ENCODE measurements around the gene CA12.
A peak's percentile ranks its signal among the peaks of the same experiment; 100 is the strongest.

CA12 gene

DNA sequence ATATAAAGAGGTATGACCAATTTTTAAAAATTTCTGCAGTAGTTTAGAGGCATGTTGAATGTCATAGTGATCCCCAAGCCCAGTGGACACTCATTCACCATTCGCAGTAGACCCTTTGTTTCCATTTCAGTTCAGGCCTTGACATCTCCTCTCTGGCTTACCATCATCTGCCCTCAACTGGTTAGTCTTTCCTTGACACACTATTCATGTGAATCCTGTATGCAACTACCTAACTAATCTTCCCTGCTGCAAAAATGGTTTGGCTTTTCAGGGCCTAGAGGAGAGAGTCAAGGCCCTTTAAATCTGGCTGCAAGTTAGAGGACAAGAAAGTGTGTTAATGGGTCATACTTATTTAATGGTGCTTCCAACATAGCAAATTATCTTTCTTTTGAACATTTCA, 93.3 kb downstream of the CA12 start:
- in situ Hi-C loops (cut with HindIII; ENCODE audit: low pct_unique_long_range_greater_than_20kb, low sequenced_read_pairs) = no loop called here
- no peak for TF ChIP-seq JUND (IDR thresholded peaks at IDR 0.05; ENCODE audit: low read depth)
- peak in 1 of 2 experiments; percentile 15 for DNase-seq (ENCODE audit: low read depth in 1 of 2, low spot score in 1 of 2)

DNA sequence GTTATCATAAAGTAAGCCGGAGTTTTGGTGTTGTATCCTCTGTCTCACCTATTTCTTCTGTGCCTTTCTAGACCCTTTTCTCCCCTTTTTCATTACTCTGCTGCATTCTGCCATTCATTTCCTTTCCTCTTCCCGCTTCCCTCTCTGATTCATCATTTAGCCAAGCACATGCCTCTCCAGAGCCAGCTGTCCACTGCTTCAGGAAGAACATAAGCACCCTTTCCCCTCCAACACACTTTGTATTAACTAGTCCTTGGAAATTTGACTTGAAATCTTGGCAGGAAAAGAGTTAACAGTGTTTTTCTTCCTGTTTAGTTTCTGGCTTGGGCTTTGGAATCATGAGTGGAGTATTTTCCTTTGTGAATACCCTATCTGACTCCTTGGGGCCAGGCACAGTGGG, 94.5 kb downstream of the CA12 start:
- TF ChIP-seq JUND (IDR thresholded peaks at IDR 0.05; ENCODE audit: low read depth) = no peak
- no peak for DNase-seq (ENCODE audit: low read depth in 1 of 2, low spot score in 1 of 2)
- in situ Hi-C loops (cut with HindIII; ENCODE audit: low pct_unique_long_range_greater_than_20kb, low sequenced_read_pairs) = no loop called here

DNA sequence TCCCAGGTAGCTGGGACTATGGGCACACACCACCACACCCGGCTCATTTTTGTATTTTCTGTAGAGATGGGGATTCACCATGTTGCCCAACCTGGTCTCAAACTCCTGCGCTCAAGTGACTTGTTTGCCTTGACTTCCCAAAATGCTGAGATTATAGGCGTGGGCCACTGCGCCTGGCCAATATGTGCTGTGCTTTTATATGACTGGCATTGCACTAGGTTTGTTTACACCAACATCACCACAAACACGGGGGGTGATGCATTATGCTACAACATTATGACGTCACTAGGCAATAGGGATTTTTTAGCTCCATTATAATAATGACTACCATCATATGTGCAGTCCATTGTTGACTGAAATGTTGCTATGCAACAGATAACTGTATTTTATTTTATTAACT, 97.3 kb downstream of the CA12 start:
- no peak for DNase-seq (ENCODE audit: low read depth in 1 of 2, low spot score in 1 of 2)
- in situ Hi-C loops (cut with HindIII; ENCODE audit: low pct_unique_long_range_greater_than_20kb, low sequenced_read_pairs) = no loop called here
- no peak for TF ChIP-seq JUND (IDR thresholded peaks at IDR 0.05; ENCODE audit: low read depth)

DNA sequence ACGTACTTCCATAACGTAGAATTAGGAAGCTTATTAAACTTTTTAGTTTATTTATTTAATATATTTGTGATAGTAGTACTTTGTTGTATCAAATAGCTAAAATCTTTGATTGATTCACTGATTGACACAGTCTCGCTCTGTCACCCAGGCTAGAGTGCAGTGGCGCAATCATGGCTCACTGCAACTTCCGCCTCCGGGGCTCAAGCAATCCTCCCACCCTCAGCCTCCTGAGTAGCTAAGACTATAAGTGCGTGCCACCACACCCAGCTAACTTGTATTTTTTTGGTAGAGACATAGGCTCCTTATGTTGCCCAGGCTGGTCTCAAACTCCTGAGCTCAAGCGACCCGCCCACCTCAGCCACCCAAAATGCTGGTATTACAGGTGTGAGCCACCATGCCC, 98.5 kb downstream of the CA12 start:
- no peak for TF ChIP-seq JUND (IDR thresholded peaks at IDR 0.05; ENCODE audit: low read depth)
- in situ Hi-C loops (cut with HindIII; ENCODE audit: low pct_unique_long_range_greater_than_20kb, low sequenced_read_pairs) = no loop called here
- DNase-seq (ENCODE audit: low read depth in 1 of 2, low spot score in 1 of 2) = no peak

DNA sequence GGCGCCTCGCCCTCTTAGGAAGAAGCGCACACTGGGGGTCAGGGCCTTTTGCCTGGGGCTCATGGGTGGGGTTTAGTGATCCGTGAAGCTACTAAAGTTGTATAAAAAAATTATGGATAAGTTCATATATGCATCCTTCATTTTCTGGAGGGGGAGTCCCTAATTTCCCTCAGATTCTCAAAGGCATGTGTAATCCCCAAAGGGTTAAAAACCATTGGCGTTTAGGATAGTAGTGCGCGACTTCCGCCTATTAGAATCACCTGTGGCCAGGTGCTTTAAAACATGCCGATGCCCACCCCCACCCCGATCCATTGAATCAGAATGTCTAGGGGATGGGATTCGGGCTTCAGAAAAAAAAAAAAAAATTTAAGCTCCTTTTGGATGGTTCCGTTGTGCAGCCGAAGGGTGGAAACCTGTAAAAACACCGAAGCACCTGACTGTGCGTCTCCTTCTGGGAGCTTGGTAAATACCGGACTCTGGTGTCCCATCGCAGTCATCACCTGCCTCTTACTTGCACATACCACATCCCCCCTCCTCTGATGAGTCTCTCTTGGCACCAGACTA, 103.7 kb downstream of the CA12 start:
- TF ChIP-seq JUND (IDR thresholded peaks at IDR 0.05; ENCODE audit: low read depth) = no peak
- DNase-seq (ENCODE audit: low read depth in 1 of 2, low spot score in 1 of 2) = peak in 1 of 2 experiments; percentile 25
- in situ Hi-C loops (cut with HindIII; ENCODE audit: low pct_unique_long_range_greater_than_20kb, low sequenced_read_pairs) = no loop called here

DNA sequence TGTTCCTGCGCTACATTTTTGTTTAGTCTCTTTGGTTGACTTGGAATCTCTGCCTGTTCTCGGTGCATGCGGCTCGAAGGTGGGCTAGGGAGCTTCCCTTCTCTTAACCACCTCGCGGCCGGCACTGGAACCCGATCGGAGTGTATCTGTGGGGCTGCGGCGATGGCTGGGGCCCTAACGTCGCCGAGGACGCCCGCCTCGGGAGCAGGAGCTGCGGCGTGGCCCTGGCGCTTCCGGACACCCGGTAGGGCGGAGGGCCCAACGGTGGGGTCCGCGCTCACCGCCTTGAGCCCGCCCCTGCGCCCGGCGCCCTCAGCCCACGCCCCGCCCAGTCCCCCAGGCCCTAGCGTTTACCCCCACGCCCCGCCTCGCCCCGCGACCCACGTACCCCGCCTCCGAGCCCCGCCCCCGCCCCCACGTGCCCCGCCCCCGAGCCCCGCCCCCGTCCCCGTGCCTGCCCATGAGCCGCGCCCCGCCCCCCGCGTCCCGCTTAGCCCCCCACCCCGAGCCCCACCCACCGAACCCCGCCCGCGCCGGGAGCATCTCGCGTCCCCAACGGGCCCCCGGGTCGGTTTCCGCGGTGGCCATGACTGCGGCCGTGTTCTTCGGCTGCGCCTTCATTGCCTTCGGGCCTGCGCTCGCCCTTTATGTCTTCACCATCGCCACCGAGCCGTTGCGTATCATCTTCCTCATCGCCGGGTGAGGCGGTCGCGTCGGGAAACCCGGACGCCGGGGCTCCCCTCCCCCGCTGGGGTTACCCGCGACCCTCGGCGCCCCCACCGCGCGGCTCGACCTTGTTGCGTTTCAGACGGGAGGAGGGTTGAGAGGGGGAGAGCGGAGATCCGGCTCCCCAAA, 104.4 kb downstream of the CA12 start, which contains the start of gene APH1B:
Gene APH1B, plus strand, starts transcription at position 568 of the 855 bp plus-strand sequence. Its CDS starts 19 bp downstream, at position 587.
- DNase-seq (ENCODE audit: low read depth in 1 of 2, low spot score in 1 of 2) = peak; percentile 62 to 78
- no peak for TF ChIP-seq JUND (IDR thresholded peaks at IDR 0.05; ENCODE audit: low read depth)
- in situ Hi-C loops (cut with HindIII; ENCODE audit: low pct_unique_long_range_greater_than_20kb, low sequenced_read_pairs) = no loop called here

DNA sequence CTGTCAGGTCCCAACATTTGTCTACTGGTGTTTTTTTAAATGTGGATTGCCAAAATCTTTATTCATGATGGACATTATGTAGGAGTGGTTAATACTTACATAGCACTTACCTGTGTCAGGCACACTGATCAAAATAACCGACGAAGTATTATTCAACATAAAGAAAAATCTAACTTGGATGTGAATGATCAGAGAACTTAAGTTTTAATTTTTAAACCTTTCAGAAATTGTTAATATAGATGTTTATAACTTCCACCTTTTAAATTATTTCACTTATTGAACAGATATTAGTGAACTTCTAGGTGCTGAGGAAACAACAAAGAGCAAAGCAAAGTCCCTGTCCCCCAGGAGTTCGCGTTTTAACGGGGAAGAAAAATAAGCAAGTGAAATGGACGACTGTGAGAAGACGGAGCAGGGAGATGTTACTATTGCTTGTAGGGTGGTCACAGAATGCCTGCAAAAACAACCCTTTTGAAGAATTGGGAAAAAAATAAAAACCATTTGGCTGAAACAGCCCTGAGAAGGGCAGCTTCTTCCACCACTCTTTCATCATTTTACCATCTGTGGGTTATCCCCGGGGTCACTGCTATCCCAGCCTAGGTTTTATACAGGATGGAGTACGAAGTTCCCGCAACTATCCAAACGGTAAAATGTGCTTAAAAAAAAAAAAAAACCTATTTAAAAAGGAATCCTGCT, 105.2 kb downstream of the CA12 start:
- in situ Hi-C loops (cut with HindIII; ENCODE audit: low pct_unique_long_range_greater_than_20kb, low sequenced_read_pairs) = no loop called here
- DNase-seq (ENCODE audit: low read depth in 1 of 2, low spot score in 1 of 2) = peak in 1 of 2 experiments; percentile 3
- TF ChIP-seq JUND (IDR thresholded peaks at IDR 0.05; ENCODE audit: low read depth) = no peak

DNA sequence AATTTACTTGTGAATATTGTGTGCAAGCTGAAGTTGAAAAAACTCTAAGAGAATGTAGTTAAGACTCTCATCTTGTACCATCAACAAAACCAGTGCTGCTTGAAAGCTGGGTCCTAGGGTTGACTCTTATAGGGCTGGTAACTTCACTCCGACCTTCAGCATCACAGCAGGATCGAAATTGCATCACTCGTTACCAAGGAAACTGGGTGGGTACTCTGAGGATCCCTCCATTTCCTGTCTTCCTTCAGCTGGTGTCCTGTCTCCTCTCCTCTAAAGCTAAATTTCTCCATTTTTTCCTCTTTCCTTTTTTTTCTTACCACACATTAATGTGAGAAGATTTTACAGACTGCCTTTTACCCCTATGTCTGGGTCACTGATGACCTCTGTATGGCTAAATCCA, 107.2 kb downstream of the CA12 start:
- DNase-seq (ENCODE audit: low read depth in 1 of 2, low spot score in 1 of 2) = no peak
- in situ Hi-C loops (cut with HindIII; ENCODE audit: low pct_unique_long_range_greater_than_20kb, low sequenced_read_pairs) = no loop called here
- no peak for TF ChIP-seq JUND (IDR thresholded peaks at IDR 0.05; ENCODE audit: low read depth)
